Hepatocyte (in vitro differentiated cells): ENCODE data around the gene SNX5. TPM values are rescaled to one million over a fixed set of nuclear protein-coding genes. Genes with fewer than 3 reads are reported as not detected.

Experiments
- DNase-seq: peaks from one replicate; pipeline ENCODE4 v3.0.0-alpha.2; 2016; ENCODE audit warnings: low spot score
- H2AFZ ChIP-seq: fragments of 200-600 bp; sonication (generic); 2 replicates; pipeline ENCODE4 v1.6.0; 2016; ENCODE audit warnings: antibody characterized with exemption, mild to moderate bottlenecking
- H3K27ac ChIP-seq: fragments of 200-600 bp; sonication (generic); 2 replicates; pipeline ENCODE4 v1.5.1; 2016; ENCODE audit warnings: mild to moderate bottlenecking
- H3K27me3 ChIP-seq: fragments of 200-600 bp; sonication (generic); 2 replicates; pipeline ENCODE4 v1.6.1; 2016
- H3K36me3 ChIP-seq: fragments of 200-600 bp; sonication (generic); replicated peaks from 2 replicates; pipeline ENCODE4 v1.5.1; 2016; ENCODE audit warnings: low read depth; ENCODE audit not compliant: insufficient read depth
- H3K4me1 ChIP-seq: fragments of 200-600 bp; sonication (generic); 2 replicates; pipeline ENCODE4 v1.5.1; 2016; ENCODE audit warnings: mild to moderate bottlenecking, moderate library complexity; ENCODE audit not compliant: insufficient read depth
- H3K4me2 ChIP-seq: fragments of 200-600 bp; sonication (generic); 2 replicates; pipeline ENCODE4 v1.6.0; 2016
- H3K4me3 ChIP-seq: fragments of 200-600 bp; sonication (generic); 2 replicates; pipeline ENCODE4 v1.5.1; 2016; ENCODE audit warnings: mild to moderate bottlenecking
- H3K79me2 ChIP-seq: fragments of 200-600 bp; sonication (generic); 2 replicates; pipeline ENCODE4 v1.6.0; 2017; ENCODE audit warnings: mild to moderate bottlenecking
- H3K9me2 ChIP-seq: fragments of 200-600 bp; sonication (generic); replicated peaks from 2 replicates; pipeline ENCODE4 v1.6.0; 2017; ENCODE audit warnings: mild to moderate bottlenecking; ENCODE audit not compliant: insufficient read depth
- H3K9me3 ChIP-seq: fragments of 200-600 bp; sonication (generic); 2 replicates; pipeline ENCODE4 v1.5.1; 2016; ENCODE audit warnings: low read depth, mild to moderate bottlenecking
- H4K20me1 ChIP-seq: fragments of 200-600 bp; sonication (generic); 2 replicates; pipeline ENCODE4 v1.6.0; 2016; ENCODE audit warnings: mild to moderate bottlenecking; ENCODE audit not compliant: insufficient read depth, poor library complexity, severe bottlenecking
- EZH2 ChIP-seq: fragments of 200-600 bp; sonication (generic); IDR thresholded peaks from 2 replicates; pipeline ENCODE4 v1.6.1; 2016; ENCODE audit warnings: antibody characterized with exemption, mild to moderate bottlenecking, borderline replicate concordance
- EZH2phosphoT487 ChIP-seq: fragments of 200-600 bp; sonication (generic); IDR thresholded peaks from one replicate; pipeline ENCODE4 v1.6.1; 2018; ENCODE audit warnings: antibody characterized with exemption, mild to moderate bottlenecking, low read depth, moderate library complexity; ENCODE audit not compliant: unreplicated experiment, severe bottlenecking
- WGBS: methylation state at CpG from one replicate; pipeline ENCODE4 v1.1.6; 2016; ENCODE audit warnings: low lambda C conversion rate; ENCODE audit errors: missing lambda C conversion rate; 5-methylcytosine and 5-hydroxymethylcytosine counted together
- polyA plus RNA-seq: library from polyadenylated mRNA; unstranded; fragments of >200 nt; fragmentation: Nextera tagmentation; extraction: Ambion mirVana; gene quantifications from 2 replicates; pipeline ENCODE4 v1.2.1, GENCODE V29; 2016
- total RNA-seq: library from RNA; depleted of rRNA; stranded (reverse); fragments of >200 nt; gene quantifications from 2 replicates; pipeline ENCODE4 v1.2.3, GENCODE V29; 2014
- TF ChIP-seq, protein P1 (sequence below): fragments of 200-600 bp; sonication (generic); IDR thresholded peaks from 2 replicates; pipeline ENCODE4 v1.5.1; 2016; ENCODE audit warnings: antibody characterized with exemption, mild to moderate bottlenecking; ENCODE audit not compliant: poor library complexity

SNX5 gene
- total and polyA plus RNA-seq, 2 experiments from 2014 or later: 74.9 to 190 TPM

DNA sequence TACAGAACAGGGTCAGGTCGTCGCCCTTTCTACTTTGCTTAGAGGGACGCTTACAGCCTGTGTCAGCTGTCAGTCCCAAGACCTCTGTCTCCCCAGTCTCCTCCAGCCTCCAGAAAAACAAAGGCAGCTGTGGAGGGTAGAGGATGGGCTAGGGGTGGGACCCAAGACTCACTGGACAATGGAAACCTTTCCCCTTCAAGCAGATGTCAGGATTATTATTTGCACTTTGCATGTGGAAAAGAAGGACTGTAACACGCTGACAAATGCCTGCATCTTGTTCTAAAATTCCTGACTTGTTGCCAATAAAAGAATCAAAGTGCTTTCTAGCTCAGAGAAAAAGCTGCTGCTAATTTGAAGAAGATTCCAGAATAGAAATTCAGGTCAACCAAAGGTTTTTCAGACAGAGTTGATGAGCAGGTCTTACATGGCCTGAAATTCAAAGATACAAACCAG, 58.7 kb downstream of the SNX5 start:
- Histone ChIP-seq H3K9me2 (no peaks in the 10 kb centered on the region), H3K36me3 (no peaks in the 10 kb centered on the region), H3K4me3 (no peak overlapping the region), H3K79me2 (no peaks in the 10 kb centered on the region), H3K9me3 (no peaks in the 10 kb centered on the region), H4K20me1 (no peaks in the 10 kb centered on the region), H3K4me2 (no peak overlapping the region), H3K27me3 (no peaks in the 10 kb centered on the region), H3K4me1 (no peaks in the 10 kb centered on the region), H2AFZ (no peak overlapping the region), H3K27ac (peak overlapping the region; percentile 9)
- TF ChIP-seq EZH2phosphoT487: no peak
- TF ChIP-seq, protein P1, sequence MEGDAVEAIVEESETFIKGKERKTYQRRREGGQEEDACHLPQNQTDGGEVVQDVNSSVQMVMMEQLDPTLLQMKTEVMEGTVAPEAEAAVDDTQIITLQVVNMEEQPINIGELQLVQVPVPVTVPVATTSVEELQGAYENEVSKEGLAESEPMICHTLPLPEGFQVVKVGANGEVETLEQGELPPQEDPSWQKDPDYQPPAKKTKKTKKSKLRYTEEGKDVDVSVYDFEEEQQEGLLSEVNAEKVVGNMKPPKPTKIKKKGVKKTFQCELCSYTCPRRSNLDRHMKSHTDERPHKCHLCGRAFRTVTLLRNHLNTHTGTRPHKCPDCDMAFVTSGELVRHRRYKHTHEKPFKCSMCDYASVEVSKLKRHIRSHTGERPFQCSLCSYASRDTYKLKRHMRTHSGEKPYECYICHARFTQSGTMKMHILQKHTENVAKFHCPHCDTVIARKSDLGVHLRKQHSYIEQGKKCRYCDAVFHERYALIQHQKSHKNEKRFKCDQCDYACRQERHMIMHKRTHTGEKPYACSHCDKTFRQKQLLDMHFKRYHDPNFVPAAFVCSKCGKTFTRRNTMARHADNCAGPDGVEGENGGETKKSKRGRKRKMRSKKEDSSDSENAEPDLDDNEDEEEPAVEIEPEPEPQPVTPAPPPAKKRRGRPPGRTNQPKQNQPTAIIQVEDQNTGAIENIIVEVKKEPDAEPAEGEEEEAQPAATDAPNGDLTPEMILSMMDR: no peak
- no peak for TF ChIP-seq EZH2
- 60% methylated on average over 4 of the region's 4 CpGs for WGBS
- no peak for DNase-seq

DNA sequence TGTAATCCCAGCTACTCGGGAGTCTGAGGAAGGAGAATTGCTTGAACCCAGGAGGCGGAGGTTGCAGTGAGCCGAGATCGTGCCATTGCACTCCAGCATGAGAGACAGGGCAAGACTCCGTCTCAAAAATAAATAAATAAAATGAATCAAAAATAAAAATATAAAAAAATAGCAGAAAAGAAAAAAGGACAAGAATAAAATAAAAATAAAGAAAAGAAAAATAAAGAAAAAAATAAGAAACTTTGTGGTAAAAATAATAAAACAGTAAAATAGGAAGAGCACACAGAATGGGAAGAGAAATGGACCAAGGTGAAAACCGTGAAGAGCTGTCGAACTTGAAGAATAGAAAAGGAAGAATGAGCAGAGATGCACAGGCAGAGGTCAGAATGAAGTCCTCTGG, 63.0 kb downstream of the SNX5 start:
- no peaks in the 10 kb centered on the region for H3K9me3 ChIP-seq
- no peak overlapping the region for H3K27ac ChIP-seq
- no peak overlapping the region for H2AFZ ChIP-seq
- no peak overlapping the region for H3K4me3 ChIP-seq
- 97% methylated on average over 7 of the region's 7 CpGs for WGBS
- no peaks in the 10 kb centered on the region for H3K27me3 ChIP-seq
- H3K36me3 ChIP-seq: no peaks in the 10 kb centered on the region
- H4K20me1 ChIP-seq: no peaks in the 10 kb centered on the region
- TF ChIP-seq EZH2phosphoT487 (no peak), EZH2 (no peak)
- TF ChIP-seq, protein P1: no peak
- no peaks in the 10 kb centered on the region for H3K79me2 ChIP-seq
- H3K4me1 ChIP-seq: no peaks in the 10 kb centered on the region
- H3K9me2 ChIP-seq: no peaks in the 10 kb centered on the region
- DNase-seq: no peak
- H3K4me2 ChIP-seq: no peak overlapping the region

DNA sequence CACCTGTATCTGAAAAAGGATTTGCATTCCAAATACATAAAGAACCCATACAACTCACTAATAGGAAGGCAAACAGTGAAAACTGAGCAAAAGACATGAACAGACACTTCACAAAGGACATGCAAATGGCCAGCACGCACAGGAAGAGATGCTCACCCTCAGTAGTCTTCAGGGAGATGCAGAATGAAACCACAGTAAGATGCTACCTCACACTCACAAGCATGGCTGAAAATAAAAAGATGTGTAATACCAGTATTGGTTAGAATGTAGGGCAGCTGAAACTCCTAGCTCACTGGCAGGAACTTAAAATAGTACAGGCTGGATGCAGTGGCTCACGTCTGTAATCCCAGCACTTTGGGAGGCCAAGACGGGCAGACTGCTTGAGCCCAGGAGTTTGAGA, 64.6 kb downstream of the SNX5 start:
- no peaks in the 10 kb centered on the region for H3K27me3 ChIP-seq
- H3K4me3 ChIP-seq: no peak overlapping the region
- no peaks in the 10 kb centered on the region for H3K79me2 ChIP-seq
- no peaks in the 10 kb centered on the region for H4K20me1 ChIP-seq
- no peak overlapping the region for H3K4me2 ChIP-seq
- no peaks in the 10 kb centered on the region for H3K9me2 ChIP-seq
- DNase-seq: no peak
- 81% methylated on average over 3 of the region's 3 CpGs for WGBS
- no peak overlapping the region for H2AFZ ChIP-seq
- H3K36me3 ChIP-seq: no peaks in the 10 kb centered on the region
- no peaks in the 10 kb centered on the region for H3K4me1 ChIP-seq
- H3K27ac ChIP-seq: no peak overlapping the region
- no peaks in the 10 kb centered on the region for H3K9me3 ChIP-seq
- TF ChIP-seq EZH2phosphoT487 (no peak), EZH2 (no peak)
- TF ChIP-seq, protein P1: no peak

DNA sequence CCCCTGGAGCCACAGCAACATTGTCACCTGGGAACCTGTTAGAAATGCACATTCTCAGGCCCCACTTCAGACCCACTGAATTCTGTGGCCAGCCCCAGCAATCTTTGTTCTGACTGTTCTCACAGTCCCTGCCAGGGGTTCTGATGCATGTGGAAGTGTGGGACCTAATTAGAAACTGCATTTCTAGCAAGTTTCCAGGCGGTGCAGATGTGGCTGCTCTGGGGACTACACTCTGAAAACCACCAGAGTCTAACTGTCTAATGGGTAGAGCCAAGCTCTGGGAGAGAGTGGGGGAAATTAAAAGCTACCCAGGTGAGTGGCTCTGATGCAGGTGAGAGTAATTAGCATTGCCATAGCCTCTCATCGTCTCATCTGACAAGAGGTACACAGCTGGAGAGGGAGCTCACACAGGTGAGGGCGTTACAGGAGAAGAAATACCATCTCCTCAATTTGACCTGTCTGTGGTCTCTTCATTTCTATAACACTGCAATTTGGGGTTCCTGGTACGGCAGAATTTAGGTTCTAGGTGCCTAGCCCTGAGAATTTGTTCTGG, 66.0 kb downstream of the SNX5 start:
- Histone ChIP-seq H3K9me2 (no peaks in the 10 kb centered on the region), H3K27ac (no peak overlapping the region)

More for the DNA sequence above, 66.0 kb downstream of the SNX5 start:
- Histone ChIP-seq H3K4me3 (no peak overlapping the region), H3K4me1 (no peaks in the 10 kb centered on the region), H4K20me1 (no peaks in the 10 kb centered on the region), H2AFZ (no peak overlapping the region), H3K4me2 (no peak overlapping the region), H3K9me3 (no peaks in the 10 kb centered on the region), H3K36me3 (no peaks in the 10 kb centered on the region), H3K27me3 (no peaks in the 10 kb centered on the region), H3K79me2 (no peaks in the 10 kb centered on the region)
- WGBS: 85% methylated on average over 4 of the region's 4 CpGs
- TF ChIP-seq, protein P1: no peak
- DNase-seq: no peak
